ENCODE data around the gene IQSEC3.
"Not testable (repeated sequence)": the region's sequence is repeated elsewhere in the genome, so short reads cannot be mapped to it uniquely, and the experiment has no call there.

IQSEC3 gene

GRCh38 chr12:45235-45990 lies 21.2 kb upstream of the IQSEC3 start:
- not testable (repeated sequence) for DNase-seq (ENCODE audit: low read depth); H3K4me3 ChIP-seq (ENCODE audit: low read depth, low read length)

GRCh38 chr12:45991-46358 lies 20.6 kb upstream of the IQSEC3 start:
- H3K4me3 ChIP-seq (ENCODE audit: low read depth, low read length); DNase-seq (ENCODE audit: low read depth): not testable (repeated sequence)

GRCh38 chr12:46542-46941 lies 20.0 kb upstream of the IQSEC3 start:
- DNase-seq (ENCODE audit: low read depth); H3K4me3 ChIP-seq (ENCODE audit: low read depth, low read length): not testable (repeated sequence)

GRCh38 chr12:47699-48226 lies 18.8 kb upstream of the IQSEC3 start:
- DNase-seq (ENCODE audit: low read depth); H3K4me3 ChIP-seq (ENCODE audit: low read depth, low read length): not testable (repeated sequence)

GRCh38 chr12:49149-49548 lies 17.4 kb upstream of the IQSEC3 start:
- H3K4me3 ChIP-seq (ENCODE audit: low read depth, low read length); DNase-seq (ENCODE audit: low read depth): not testable (repeated sequence)

GRCh38 chr12:51087-51486 lies 15.5 kb upstream of the IQSEC3 start:
- DNase-seq (ENCODE audit: low read depth): not testable (repeated sequence)

GRCh38 chr12:51962-52361 lies 14.6 kb upstream of the IQSEC3 start:
- not testable (repeated sequence) for DNase-seq (ENCODE audit: low read depth); H3K4me3 ChIP-seq (ENCODE audit: low read depth, low read length)

More at GRCh38 chr12:51087-51486, 15.5 kb upstream of the IQSEC3 start:
- H3K4me3 ChIP-seq (ENCODE audit: low read depth, low read length): not testable (repeated sequence)

- H3K4me3 ChIP-seq (ENCODE audit: low read depth, low read length); DNase-seq (ENCODE audit: low read depth): not testable (repeated sequence)
Measured at GRCh38 chr12:52902-53734, 13.4 kb upstream of the IQSEC3 start.

GRCh38 chr12:53735-54730 lies 12.5 kb upstream of the IQSEC3 start:
- no peak for DNase-seq (ENCODE audit: low read depth)
- H3K4me3 ChIP-seq (ENCODE audit: low read depth, low read length): no peak overlapping the region
- no peak for TF ChIP-seq CTCF (conservative IDR thresholded peaks at IDR 0.05; ENCODE audit: low read depth, low read length)

GRCh38 chr12:54750-55535 lies 11.6 kb upstream of the IQSEC3 start:
- H3K4me3 ChIP-seq (ENCODE audit: low read depth, low read length): no peak overlapping the region
- TF ChIP-seq CTCF (conservative IDR thresholded peaks at IDR 0.05; ENCODE audit: low read depth, low read length): no peak
- no peak for DNase-seq (ENCODE audit: low read depth)

Data from choroid plexus epithelial cell (primary cell).